Measurements from ENCODE around the gene UBE2D2.

DNA sequence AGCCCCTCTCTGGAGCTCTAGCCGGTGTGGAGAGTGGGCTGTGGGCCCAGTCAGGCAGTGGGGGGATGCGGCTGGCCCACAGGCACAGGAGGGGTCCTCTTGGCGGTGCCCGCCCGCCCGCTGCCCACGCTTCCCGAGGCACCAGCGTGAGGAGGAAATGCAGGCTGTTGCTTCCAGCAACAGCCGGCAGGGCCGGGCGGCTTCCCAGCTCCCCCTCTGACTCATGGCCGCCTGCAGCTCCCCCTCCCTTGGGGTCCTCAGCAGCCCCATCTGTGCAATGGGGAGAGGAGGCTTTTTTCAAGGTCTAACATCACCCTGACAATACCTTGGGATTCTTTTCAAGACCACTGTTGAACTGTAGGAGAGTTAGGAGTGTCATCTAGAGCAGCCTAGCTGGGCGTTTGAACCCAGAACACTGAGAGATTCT, 97.4 kb downstream of the UBE2D2 start:
- TF ChIP-seq CTCF (IDR thresholded peaks at IDR 0.05; ENCODE audit: low read length) (no peak), EZH2 (IDR thresholded peaks at IDR 0.05; ENCODE audit: borderline replicate concordance, low read length) (no peak)
